ENCODE measurements around the gene PHOSPHO1.

- TF ChIP-seq CTCF (IDR thresholded peaks at IDR 0.05), result no peak
- no peak for TF ChIP-seq ZFX (IDR thresholded peaks at IDR 0.05; ENCODE audit: borderline replicate concordance)
Measured at GRCh38 chr17:49216953-49217650, 13.5 kb downstream of the PHOSPHO1 start.
